SK-N-SH (cell line): ENCODE results near the gene SH3GLB2. TPM values are rescaled to one million over a fixed set of nuclear protein-coding genes. Genes with fewer than 3 reads are reported as not detected.

Source experiments
- CTCF ChIA-PET: fragments of 300-600, 350-600 bp; formaldehyde crosslinking; extraction: SDS; loops from one replicate; lab custom pipeline; 2021; lab: Yijun Ruan, JAX
- POLR2A ChIA-PET: fragments of 350-600 bp; sonication (Branson Sonifier 250); formaldehyde crosslinking; extraction: SDS; loops from one replicate; lab custom pipeline; 2020; ENCODE audit warnings: antibody characterized with exemption, inconsistent platforms; lab: Yijun Ruan, JAX
- DNase-seq: peaks from one replicate; pipeline ENCODE4 v3.0.0; 2012
- H2AFZ ChIP-seq: fragments of 200-600 bp; sonication (generic); 2 replicates; pipeline ENCODE4 v1.8.1; 2016; ENCODE audit warnings: antibody characterized with exemption, mild to moderate bottlenecking, low read depth
- H3F3A ChIP-seq: fragments of 200-600 bp; sonication (generic); replicated peaks from 2 replicates; pipeline ENCODE3; 2016; ENCODE audit warnings: antibody characterized with exemption, mild to moderate bottlenecking; ENCODE audit not compliant: insufficient read depth
- H3K27ac ChIP-seq, 2 experiments: fragments of 200-500 bp in 1 of 2; fragments of 200-600 bp in 1 of 2; sonication (Bioruptor generic) in 1 of 2; sonication (generic), shearing (Covaris generic) in 1 of 2; 2 replicates each; pipeline versions ENCODE4 v1.5.1 to v1.6.1; 2014 to 2016; ENCODE audit warnings: low read depth in 2 of 2, inconsistent platforms in 1 of 2, low read length in 1 of 2, mild to moderate bottlenecking in 1 of 2, mixed read lengths in 1 of 2
- H3K27me3 ChIP-seq: fragments of 200-600 bp; sonication (generic), shearing (Covaris generic); 2 replicates; pipeline ENCODE4 v1.6.1; 2016; ENCODE audit warnings: mixed run types; ENCODE audit not compliant: insufficient read depth
- H3K36me3 ChIP-seq, 2 experiments: fragments of 200-500 bp in 1 of 2; fragments of 200-600 bp in 1 of 2; sonication (Bioruptor generic) in 1 of 2; sonication (generic) in 1 of 2; replicated peaks in 1 of 2; 2 replicates each; pipeline versions ENCODE3 to v1.5.1; 2014 to 2016; ENCODE audit warnings: low read length in 1 of 2, mild to moderate bottlenecking in 1 of 2; ENCODE audit not compliant: insufficient read depth in 2 of 2, control insufficient read depth in 1 of 2
- H3K4me1 ChIP-seq, 2 experiments: fragments of 200-500 bp in 1 of 2; fragments of 200-600 bp in 1 of 2; sonication (Bioruptor generic) in 1 of 2; sonication (generic), shearing (Covaris generic) in 1 of 2; 2 replicates each; pipeline versions ENCODE4 v1.5.1 to v1.6.1; 2014 to 2016; ENCODE audit warnings: low read depth in 1 of 2, low read length in 1 of 2, mixed run types in 1 of 2; ENCODE audit not compliant: insufficient read depth in 2 of 2, control insufficient read depth in 1 of 2
- H3K4me2 ChIP-seq: fragments of 200-600 bp; sonication (generic), shearing (Covaris generic); 2 replicates; pipeline ENCODE4 v1.6.1; 2017; ENCODE audit warnings: mixed run types
- H3K4me3 ChIP-seq, 2 experiments: fragments of 200-500 bp in 1 of 2; fragments of 200-600 bp in 1 of 2; sonication (Bioruptor generic) in 1 of 2; sonication (generic), shearing (Covaris generic) in 1 of 2; 2 replicates each; pipeline versions ENCODE4 v1.5.1 to v1.8.1; 2014 to 2016; ENCODE audit warnings: low read depth in 2 of 2, inconsistent platforms in 1 of 2, low read length in 1 of 2, mild to moderate bottlenecking in 1 of 2, mixed read lengths in 1 of 2, moderate library complexity in 1 of 2
- H3K79me2 ChIP-seq: fragments of 200-600 bp; sonication (generic); 2 replicates; pipeline ENCODE4 v1.8.1; 2017; ENCODE audit warnings: mild to moderate bottlenecking; ENCODE audit not compliant: insufficient read depth
- H3K9ac ChIP-seq: fragments of 200-600 bp; sonication (generic); 2 replicates; pipeline ENCODE4 v1.6.1; 2017; ENCODE audit warnings: mixed run types
- H3K9me2 ChIP-seq: fragments of 200-600 bp; sonication (generic); 2 replicates; pipeline ENCODE4 v1.6.1; 2017; ENCODE audit warnings: mixed run types
- H3K9me3 ChIP-seq: fragments of 200-600 bp; sonication (generic); 2 replicates; pipeline ENCODE4 v1.6.1; 2017; ENCODE audit warnings: mixed run types, mild to moderate bottlenecking, moderate library complexity
- H4K20me1 ChIP-seq: fragments of 200-600 bp; sonication (generic); 2 replicates; pipeline ENCODE4 v1.6.1; 2017; ENCODE audit warnings: mild to moderate bottlenecking, mixed run types; ENCODE audit not compliant: insufficient read depth
- CHD2 ChIP-seq: fragments of 150-350 bp; IDR thresholded peaks from 2 replicates; pipeline ENCODE4 v1.6.1; 2018; ENCODE audit warnings: low read length; ENCODE audit not compliant: partially characterized antibody
- ELF1 ChIP-seq: IDR thresholded peaks from 2 replicates; pipeline ENCODE4 v1.4.0; 2012
- EZH2phosphoT487 ChIP-seq: fragments of 200-600 bp; sonication (generic); IDR thresholded peaks from 2 replicates; pipeline ENCODE4 v1.6.1; 2017; ENCODE audit warnings: low read depth, mixed run types, mild to moderate bottlenecking, antibody characterized with exemption, moderate library complexity, borderline replicate concordance
- FOSL2 ChIP-seq: IDR thresholded peaks from 2 replicates; pipeline ENCODE4 v1.4.0; 2012; ENCODE audit warnings: low read depth, mild to moderate bottlenecking, moderate library complexity, borderline replicate concordance
- IRF3 ChIP-seq: fragments of 150-350 bp; IDR thresholded peaks from 2 replicates; pipeline ENCODE4 v1.6.1; 2016; ENCODE audit warnings: mild to moderate bottlenecking, low read depth, low read length
- MAX ChIP-seq: IDR thresholded peaks from 2 replicates; pipeline ENCODE4 v1.4.0; 2012; ENCODE audit warnings: low read depth
- MXI1 ChIP-seq: IDR thresholded peaks from 2 replicates; pipeline ENCODE4 v1.6.1; 2012; ENCODE audit warnings: mild to moderate bottlenecking, low read depth, low read length, improper control_type of control experiment
- NFIC ChIP-seq: IDR thresholded peaks from 2 replicates; pipeline ENCODE4 v1.4.0; 2012; ENCODE audit warnings: borderline replicate concordance
- RAD21 ChIP-seq: IDR thresholded peaks from 2 replicates; pipeline ENCODE4 v1.6.1; 2012; ENCODE audit warnings: mild to moderate bottlenecking, low read length
- SIN3A ChIP-seq: IDR thresholded peaks from 2 replicates; pipeline ENCODE4 v1.6.1; 2012; ENCODE audit warnings: low read depth, mild to moderate bottlenecking, low read length, moderate library complexity, borderline replicate concordance
- TAF1 ChIP-seq: IDR thresholded peaks from 2 replicates; pipeline ENCODE4 v1.6.1; 2012; ENCODE audit warnings: low read depth, mild to moderate bottlenecking, low read length, moderate library complexity, borderline replicate concordance
- TEAD4 ChIP-seq: IDR thresholded peaks from 2 replicates; pipeline ENCODE4 v1.4.0; 2012; ENCODE audit warnings: mild to moderate bottlenecking, borderline replicate concordance; ENCODE audit not compliant: insufficient read depth
- USF2 ChIP-seq: fragments of 150-350 bp; IDR thresholded peaks from 2 replicates; pipeline ENCODE4 v1.6.1; 2017; ENCODE audit warnings: antibody characterized with exemption, low read length, low read depth, borderline replicate concordance
- ZBTB33 ChIP-seq: IDR thresholded peaks from 2 replicates; pipeline ENCODE4 v1.4.0; 2012; ENCODE audit warnings: low read depth, borderline replicate concordance
- WGBS: methylation state at CpG from one replicate; pipeline ENCODE4 v1.1.6; 2017; ENCODE audit warnings: low lambda C conversion rate; 5-methylcytosine and 5-hydroxymethylcytosine counted together
- polyA plus RNA-seq, 3 experiments: library from polyadenylated mRNA; depleted of rRNA; stranded (reverse); fragments of >200 nt; gene quantifications; 2 replicates each; pipeline ENCODE4 v1.2.3, GENCODE V29; 2012

SH3GLB2 gene
- polyA plus RNA-seq, 1 of the 3 experiments (the other 2 are of a cell fraction) = 94.4 TPM

- Histone ChIP-seq H3K79me2 (no peaks in the 10 kb centered on the region), H3K27me3 (no peaks in the 10 kb centered on the region), H3K4me3 (no peak overlapping the region), H3K9me3 (no peaks in the 10 kb centered on the region), H3K27ac (no peak overlapping the region; a peak in 1 of 4 replicates), H2AFZ (no peak overlapping the region), H3K9me2 (no peaks in the 10 kb centered on the region), H3K4me1 (no peaks in the 10 kb centered on the region; a peak in 1 of 4 replicates), H3K36me3 (peaks cover 0 to 58% of the 10 kb centered on the region in 2 experiments), H3F3A (peaks cover 13% of the 10 kb centered on the region), H4K20me1 (0 out of 2 replicates have a peak, but pooled peaks cover 3% of the 10 kb centered on the region), H3K4me2 (no peak overlapping the region), H3K9ac (no peak overlapping the region)
- no peak for DNase-seq
- CTCF ChIA-PET = interaction anchor here (1.6 to 4.7 kb wide), 5 partner anchors 8 to 21 kb away, joined by 4 to 37 read pairs (median 8); no protein-coding TSS in a partner anchor
- no peak for TF ChIP-seq FOSL2
- no peak for TF ChIP-seq MAX
- TF ChIP-seq EZH2phosphoT487 = no peak
- no peak for TF ChIP-seq ZBTB33
- no peak for TF ChIP-seq SIN3A
- TF ChIP-seq CHD2 = no peak
- TF ChIP-seq NFIC = no peak
- TF ChIP-seq TAF1 = no peak
- no peak for TF ChIP-seq RAD21
- TF ChIP-seq IRF3 = no peak
- TF ChIP-seq ELF1 = no peak
- no peak for TF ChIP-seq USF2
- TF ChIP-seq MXI1 = no peak
- no peak for TF ChIP-seq TEAD4
- WGBS = 100% methylated on average over 2 of the region's 6 CpGs
- POLR2A ChIA-PET = no interaction called here
Observed at GRCh38 chr9:129008469-129008965, 19.6 kb downstream of the SH3GLB2 start.
